Keratinocyte (primary cell): ENCODE results near the gene MBTPS1.

Experiments used
- CTCF ChIP-seq, 3 experiments: IDR thresholded peaks in 1 of 3; conservative IDR thresholded peaks in 1 of 3; optimal IDR thresholded peaks in 1 of 3; 2 replicates in 2 of 3; 3 replicates in 1 of 3; pipeline versions ENCODE3 to v1.5.1; 2011; ENCODE audit warnings: low read length in 3 of 3, mild to moderate bottlenecking in 3 of 3, moderate library complexity in 2 of 3, control low read depth in 1 of 3, inconsistent platforms in 1 of 3; ENCODE audit not compliant: insufficient read depth in 2 of 3; ENCODE audit errors: extremely low read depth in 1 of 3
- EZH2 ChIP-seq: IDR thresholded peaks from one replicate; pipeline ENCODE4 v1.6.1; 2012; ENCODE audit warnings: inconsistent platforms, mild to moderate bottlenecking, low read length, moderate library complexity

- TF ChIP-seq CTCF (optimal IDR thresholded peaks at IDR 0.05 in 1 of 3, IDR thresholded peaks at IDR 0.05 in 1 of 3, conservative IDR thresholded peaks at IDR 0.05 in 1 of 3; ENCODE audit: extremely low read depth in 1 of 3, insufficient read depth in 2 of 3, low read length in 3 of 3) (no peak), EZH2 (no peak)
Measured at GRCh38 chr16:84111525-84111924, 5.2 kb downstream of the MBTPS1 start.
